Vagina (tissue), 2 donors: ENCODE data around the gene NAPSA.

Experiments used
- CTCF ChIP-seq, 3 experiments: fragments of 450-650 bp in 2 of 3; fragments of 200-600 bp in 1 of 3; sonication (generic) in 1 of 3; IDR thresholded peaks; one replicate each; pipeline ENCODE4 v1.5.1; 2017 to 2019; ENCODE audit warnings: antibody characterized with exemption in 3 of 3, mild to moderate bottlenecking in 2 of 3, moderate library complexity in 2 of 3
- POLR2A ChIP-seq, 2 donors: fragments of 450-650 bp; IDR thresholded peaks; one replicate each; pipeline ENCODE4 v1.6.1; 2017; ENCODE audit warnings: antibody characterized with exemption in 2 of 2, mild to moderate bottlenecking in 2 of 2, moderate library complexity in 2 of 2
- POLR2AphosphoS5 ChIP-seq, 2 donors: sonication (generic); formaldehyde crosslinking; IDR thresholded peaks; one replicate each; pipeline ENCODE4 v1.9.0; 2017; ENCODE audit warnings: antibody characterized with exemption in 2 of 2, mild to moderate bottlenecking in 2 of 2, low read depth in 1 of 2; ENCODE audit not compliant: insufficient read depth in 1 of 2

GRCh38 chr19:50326101-50326664, 39.3 kb downstream of the NAPSA start:
- TF ChIP-seq CTCF (IDR thresholded peaks at IDR 0.05) (no peak), POLR2A (IDR thresholded peaks at IDR 0.05) (no peak), POLR2AphosphoS5 (IDR thresholded peaks at IDR 0.05; ENCODE audit: insufficient read depth in 1 of 2, low read depth in 1 of 2) (no peak)
